ENCODE data around the gene RASA3. TPM values are rescaled to one million over a fixed set of nuclear protein-coding genes. Genes with fewer than 3 reads are reported as not detected.

Gene RASA3
- total RNA-seq, 1 experiment from 2014 or later, result 10.0 TPM

GRCh38 chr13:114110091-114110829, 22.2 kb downstream of the RASA3 start:
- no peak overlapping the region for H3K4me3 ChIP-seq
- no peaks in the 10 kb centered on the region for H3K27me3 ChIP-seq (ENCODE audit: insufficient read depth, low read depth)
- no peaks in the 10 kb centered on the region for H3K36me3 ChIP-seq (ENCODE audit: low read depth)
- H3K9me2 ChIP-seq (ENCODE audit: insufficient read depth), result no peaks in the 10 kb centered on the region
- TF ChIP-seq CTCF (conservative IDR thresholded peaks at IDR 0.05), result no peak
- TF ChIP-seq EZH2 (IDR thresholded peaks at IDR 0.05; ENCODE audit: low read depth), result no peak
- no peak overlapping the region for H3K4me2 ChIP-seq
- H2AFZ ChIP-seq, result no peak overlapping the region
- no peaks in the 10 kb centered on the region for H3K79me2 ChIP-seq (ENCODE audit: low read depth)
- H3K9me3 ChIP-seq (ENCODE audit: insufficient read depth, low read depth), result no peaks in the 10 kb centered on the region
- ChIA-PET POLR2A (ENCODE audit: unreplicated experiment) (no interaction called here), CTCF (no interaction called here)
- intact Hi-C loops (cut with micrococcal nuclease; ENCODE audit: unreplicated experiment), result no loop called here
- H4K20me1 ChIP-seq (ENCODE audit: insufficient read depth), result no peaks in the 10 kb centered on the region
- no peak overlapping the region for H3K27ac ChIP-seq
- no TSS peak for BruUV-seq (replicated peaks)
- H3F3A ChIP-seq (ENCODE audit: insufficient read depth, low read depth), result no peaks in the 10 kb centered on the region
- 0 out of 2 replicates have a peak, but pooled peaks cover 3% of the 10 kb centered on the region for H3K4me1 ChIP-seq (replicated peaks; ENCODE audit: insufficient read depth)
- DNase-seq, result no peak

- ChIA-PET CTCF (no interaction called here), POLR2A (ENCODE audit: unreplicated experiment) (no interaction called here)
- Histone ChIP-seq H3F3A (ENCODE audit: insufficient read depth, low read depth) (no peaks in the 10 kb centered on the region), H3K79me2 (ENCODE audit: low read depth) (no peaks in the 10 kb centered on the region), H3K36me3 (ENCODE audit: low read depth) (no peaks in the 10 kb centered on the region), H3K27ac (no peak overlapping the region), H3K4me1 (replicated peaks; ENCODE audit: insufficient read depth) (no peaks in the 10 kb centered on the region), H3K4me3 (no peak overlapping the region), H3K9me2 (ENCODE audit: insufficient read depth) (no peaks in the 10 kb centered on the region), H4K20me1 (ENCODE audit: insufficient read depth) (no peaks in the 10 kb centered on the region), H3K27me3 (ENCODE audit: insufficient read depth, low read depth) (no peaks in the 10 kb centered on the region), H2AFZ (no peak overlapping the region), H3K4me2 (no peak overlapping the region), H3K9me3 (ENCODE audit: insufficient read depth, low read depth) (no peaks in the 10 kb centered on the region)
- no peak for DNase-seq
- no peak for TF ChIP-seq CTCF (conservative IDR thresholded peaks at IDR 0.05)
- TF ChIP-seq EZH2 (IDR thresholded peaks at IDR 0.05; ENCODE audit: low read depth), result no peak
- intact Hi-C loops (cut with micrococcal nuclease; ENCODE audit: unreplicated experiment), result no loop called here
- BruUV-seq (replicated peaks), result no TSS peak
Measured at GRCh38 chr13:114109641-114110041, 22.8 kb downstream of the RASA3 start.

- Histone ChIP-seq H3K36me3 (ENCODE audit: low read depth) (no peaks in the 10 kb centered on the region), H3K79me2 (ENCODE audit: low read depth) (no peaks in the 10 kb centered on the region), H3K9me2 (ENCODE audit: insufficient read depth) (no peaks in the 10 kb centered on the region), H3F3A (ENCODE audit: insufficient read depth, low read depth) (no peaks in the 10 kb centered on the region), H2AFZ (no peak overlapping the region), H3K4me1 (replicated peaks; ENCODE audit: insufficient read depth) (no peaks in the 10 kb centered on the region), H3K9me3 (ENCODE audit: insufficient read depth, low read depth) (no peaks in the 10 kb centered on the region; the same call in 1 of the 2 replicates), H3K27ac (no peak overlapping the region), H3K4me2 (no peak overlapping the region), H4K20me1 (ENCODE audit: insufficient read depth) (no peaks in the 10 kb centered on the region), H3K27me3 (ENCODE audit: insufficient read depth, low read depth) (no peaks in the 10 kb centered on the region), H3K4me3 (no peak overlapping the region)
- ChIA-PET CTCF (no interaction called here), POLR2A (ENCODE audit: unreplicated experiment) (no interaction called here)
- no peak for DNase-seq
- intact Hi-C loops (cut with micrococcal nuclease; ENCODE audit: unreplicated experiment), result no loop called here
- no peak for TF ChIP-seq EZH2 (IDR thresholded peaks at IDR 0.05; ENCODE audit: low read depth)
- TF ChIP-seq CTCF (conservative IDR thresholded peaks at IDR 0.05), result no peak
- BruUV-seq (replicated peaks), result no TSS peak
Measured at GRCh38 chr13:114108894-114109293, 23.5 kb downstream of the RASA3 start.
